ENCODE measurements around the gene PARD3B.

Gene PARD3B

GRCh38 chr2:204946892-204947291 lies 401.6 kb downstream of the PARD3B start:
- in situ Hi-C loops (cut with MboI; ENCODE audit: low sequenced_read_pairs, unreplicated experiment): no loop called here
- DNase-seq (ENCODE audit: low spot score): no peak
- TF ChIP-seq, protein P1, sequence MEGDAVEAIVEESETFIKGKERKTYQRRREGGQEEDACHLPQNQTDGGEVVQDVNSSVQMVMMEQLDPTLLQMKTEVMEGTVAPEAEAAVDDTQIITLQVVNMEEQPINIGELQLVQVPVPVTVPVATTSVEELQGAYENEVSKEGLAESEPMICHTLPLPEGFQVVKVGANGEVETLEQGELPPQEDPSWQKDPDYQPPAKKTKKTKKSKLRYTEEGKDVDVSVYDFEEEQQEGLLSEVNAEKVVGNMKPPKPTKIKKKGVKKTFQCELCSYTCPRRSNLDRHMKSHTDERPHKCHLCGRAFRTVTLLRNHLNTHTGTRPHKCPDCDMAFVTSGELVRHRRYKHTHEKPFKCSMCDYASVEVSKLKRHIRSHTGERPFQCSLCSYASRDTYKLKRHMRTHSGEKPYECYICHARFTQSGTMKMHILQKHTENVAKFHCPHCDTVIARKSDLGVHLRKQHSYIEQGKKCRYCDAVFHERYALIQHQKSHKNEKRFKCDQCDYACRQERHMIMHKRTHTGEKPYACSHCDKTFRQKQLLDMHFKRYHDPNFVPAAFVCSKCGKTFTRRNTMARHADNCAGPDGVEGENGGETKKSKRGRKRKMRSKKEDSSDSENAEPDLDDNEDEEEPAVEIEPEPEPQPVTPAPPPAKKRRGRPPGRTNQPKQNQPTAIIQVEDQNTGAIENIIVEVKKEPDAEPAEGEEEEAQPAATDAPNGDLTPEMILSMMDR (IDR thresholded peaks at IDR 0.05; ENCODE audit: borderline replicate concordance, control extremely low read depth, extremely low read depth, insufficient read depth, missing control alignments): no peak

GRCh38 chr2:204947405-204947804 lies 402.1 kb downstream of the PARD3B start:
- DNase-seq (ENCODE audit: low spot score): no peak
- TF ChIP-seq, protein P1 (IDR thresholded peaks at IDR 0.05; ENCODE audit: borderline replicate concordance, control extremely low read depth, extremely low read depth, insufficient read depth, missing control alignments): no peak
- in situ Hi-C loops (cut with MboI; ENCODE audit: low sequenced_read_pairs, unreplicated experiment): no loop called here

GRCh38 chr2:204948024-204948763 lies 402.9 kb downstream of the PARD3B start:
- TF ChIP-seq, protein P1 (IDR thresholded peaks at IDR 0.05; ENCODE audit: borderline replicate concordance, control extremely low read depth, extremely low read depth, insufficient read depth, missing control alignments): no peak
- in situ Hi-C loops (cut with MboI; ENCODE audit: low sequenced_read_pairs, unreplicated experiment): no loop called here

DNA sequence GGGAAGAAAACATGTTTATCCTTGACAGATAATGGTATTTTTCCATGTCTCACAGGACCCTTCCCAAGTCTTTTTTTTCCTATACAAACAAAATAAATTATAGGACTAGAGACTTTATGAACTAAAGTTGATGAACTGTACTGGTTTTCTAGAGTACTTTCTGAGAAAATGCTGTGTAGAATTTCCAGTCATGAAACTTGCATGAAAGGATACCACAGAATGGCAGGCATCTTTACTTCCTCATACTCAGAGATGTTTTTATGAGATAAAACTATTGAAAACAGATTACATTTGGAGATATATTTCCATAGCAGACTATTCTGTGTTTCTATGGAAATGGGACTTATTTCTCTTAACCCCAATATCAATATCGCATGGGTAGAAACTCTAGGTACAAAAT lies 403.5 kb downstream of the PARD3B start:
- in situ Hi-C loops (cut with MboI; ENCODE audit: low sequenced_read_pairs, unreplicated experiment): no loop called here
- no peak for DNase-seq (ENCODE audit: low spot score)

More at GRCh38 chr2:204948024-204948763, 402.9 kb downstream of the PARD3B start:
- no peak for DNase-seq (ENCODE audit: low spot score)

GRCh38 chr2:204950695-204951346 lies 405.5 kb downstream of the PARD3B start:
- no peak for DNase-seq (ENCODE audit: low spot score)
- in situ Hi-C loops (cut with MboI; ENCODE audit: low sequenced_read_pairs, unreplicated experiment): no loop called here
- TF ChIP-seq, protein P1 (IDR thresholded peaks at IDR 0.05; ENCODE audit: borderline replicate concordance, control extremely low read depth, extremely low read depth, insufficient read depth, missing control alignments): no peak

More for the DNA sequence above, 403.5 kb downstream of the PARD3B start:
- TF ChIP-seq, protein P1 (IDR thresholded peaks at IDR 0.05; ENCODE audit: borderline replicate concordance, control extremely low read depth, extremely low read depth, insufficient read depth, missing control alignments): no peak

GRCh38 chr2:204958371-204958770 lies 413.1 kb downstream of the PARD3B start:
- no peak for DNase-seq (ENCODE audit: low spot score)
- in situ Hi-C loops (cut with MboI; ENCODE audit: low sequenced_read_pairs, unreplicated experiment): no loop called here
- TF ChIP-seq, protein P1 (IDR thresholded peaks at IDR 0.05; ENCODE audit: borderline replicate concordance, control extremely low read depth, extremely low read depth, insufficient read depth, missing control alignments): no peak

All from GM13976 (cell line).